ENCODE measurements around the gene ARL6IP5.

Gene ARL6IP5, protein sequence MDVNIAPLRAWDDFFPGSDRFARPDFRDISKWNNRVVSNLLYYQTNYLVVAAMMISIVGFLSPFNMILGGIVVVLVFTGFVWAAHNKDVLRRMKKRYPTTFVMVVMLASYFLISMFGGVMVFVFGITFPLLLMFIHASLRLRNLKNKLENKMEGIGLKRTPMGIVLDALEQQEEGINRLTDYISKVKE

DNA sequence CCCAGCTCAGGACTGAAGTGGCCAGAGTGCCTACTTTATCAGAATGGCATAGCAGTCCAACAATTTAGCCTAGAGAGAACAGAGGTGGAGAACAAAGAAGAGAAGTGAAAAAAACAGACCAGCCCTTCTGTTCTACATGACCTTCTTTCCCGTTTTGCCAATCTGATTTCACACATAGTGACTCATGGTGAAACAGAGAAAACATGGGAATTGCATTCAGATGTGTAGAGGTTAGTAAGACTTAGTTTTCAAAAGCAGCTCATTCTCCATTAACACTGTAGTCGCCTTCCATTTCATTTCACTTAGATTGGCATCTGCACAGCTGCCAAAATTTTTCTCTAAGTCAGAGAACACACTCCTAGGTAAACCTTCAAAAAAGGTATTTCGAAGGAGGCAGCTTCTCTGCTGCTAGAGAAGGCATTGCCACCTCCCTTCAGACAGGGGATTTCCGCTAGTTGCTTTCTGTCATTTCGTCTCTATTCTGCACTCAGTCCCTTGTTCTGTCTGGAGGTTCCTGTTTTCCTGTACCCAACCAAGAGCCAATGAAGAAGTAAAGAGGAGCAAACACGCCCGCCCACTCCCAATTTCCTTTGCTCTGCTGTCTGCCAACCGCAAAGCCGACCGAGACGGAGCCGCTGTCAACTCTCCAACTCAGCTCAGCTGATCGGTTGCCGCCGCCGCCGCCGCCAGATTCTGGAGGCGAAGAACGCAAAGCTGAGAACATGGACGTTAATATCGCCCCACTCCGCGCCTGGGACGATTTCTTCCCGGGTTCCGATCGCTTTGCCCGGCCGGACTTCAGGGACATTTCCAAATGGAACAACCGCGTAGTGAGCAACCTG, at the start of gene ARL6IP5:
ARL6IP5 (plus strand) TSS at position 612 of the 842 bp plus-strand sequence; CDS start at position 723, 111 bp downstream.
- DNase-seq, result peak; percentile 55 to 79

- DNase-seq, result no peak
Measured at GRCh38 chr3:69044608-69045007, 40.1 kb upstream of the ARL6IP5 start.

- no peak for DNase-seq
Measured at GRCh38 chr3:69048990-69049389, 35.7 kb upstream of the ARL6IP5 start.

DNA sequence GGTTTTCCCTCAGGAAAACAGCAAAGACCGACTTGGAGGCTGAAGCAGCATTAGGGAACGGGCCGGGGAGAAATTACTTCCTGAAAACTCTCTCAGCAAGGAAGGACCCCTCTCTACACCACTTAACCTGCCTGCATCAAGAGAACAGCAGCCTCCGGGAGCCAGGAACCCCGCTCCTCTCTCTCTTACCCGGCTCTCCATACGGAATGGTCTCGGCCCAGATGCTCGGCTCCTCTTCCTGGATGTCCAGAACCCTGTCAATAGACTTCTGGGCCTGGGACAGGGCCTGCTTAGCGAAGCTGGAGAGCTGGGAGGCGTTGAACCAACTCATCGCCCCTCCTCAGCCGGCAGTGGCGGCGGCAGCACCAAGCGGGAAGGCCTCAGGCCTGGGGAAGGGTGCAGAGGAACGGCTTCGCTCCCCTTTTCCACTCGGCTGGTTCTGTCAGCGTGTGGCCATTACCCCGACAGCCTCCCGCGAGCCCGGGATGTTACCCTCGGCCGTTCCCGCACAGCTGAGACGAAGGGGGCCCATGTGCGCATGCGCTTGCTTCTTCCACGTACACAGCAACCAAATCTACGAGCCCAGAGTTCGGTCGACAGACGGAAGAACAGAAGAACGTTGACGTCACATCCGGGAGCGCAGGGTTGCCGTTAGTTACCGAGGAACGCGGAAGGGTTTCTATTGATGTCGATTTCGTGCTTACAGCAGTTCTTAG, 32.8 kb upstream of the ARL6IP5 start, which contains the start of gene TMF1:
TMF1 (minus strand) TSS at position 578 of the 716 bp plus-strand sequence; CDS start at position 331, 247 bp downstream.
- DNase-seq, result no peak

DNA sequence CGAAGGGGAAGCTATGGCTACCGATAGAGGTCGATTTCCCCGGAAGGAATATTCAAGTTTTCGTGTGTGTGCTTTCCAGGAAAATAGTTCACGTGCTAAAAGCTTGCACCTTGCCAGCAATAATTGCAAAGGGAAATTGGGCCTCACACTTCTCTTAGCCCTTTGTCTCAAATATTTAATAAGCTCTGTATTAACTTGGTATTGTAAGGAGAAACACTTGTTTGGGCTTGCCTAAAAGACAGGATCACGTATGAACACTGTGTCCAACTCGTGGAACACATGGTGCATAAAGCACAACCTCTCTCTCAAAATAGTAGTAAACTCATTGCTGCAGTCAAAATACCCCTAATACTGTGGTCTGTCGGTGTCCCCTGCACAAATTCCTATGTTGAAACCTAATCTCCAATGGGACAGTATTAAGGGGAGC, 32.3 kb upstream of the ARL6IP5 start:
- no peak for DNase-seq

DNA sequence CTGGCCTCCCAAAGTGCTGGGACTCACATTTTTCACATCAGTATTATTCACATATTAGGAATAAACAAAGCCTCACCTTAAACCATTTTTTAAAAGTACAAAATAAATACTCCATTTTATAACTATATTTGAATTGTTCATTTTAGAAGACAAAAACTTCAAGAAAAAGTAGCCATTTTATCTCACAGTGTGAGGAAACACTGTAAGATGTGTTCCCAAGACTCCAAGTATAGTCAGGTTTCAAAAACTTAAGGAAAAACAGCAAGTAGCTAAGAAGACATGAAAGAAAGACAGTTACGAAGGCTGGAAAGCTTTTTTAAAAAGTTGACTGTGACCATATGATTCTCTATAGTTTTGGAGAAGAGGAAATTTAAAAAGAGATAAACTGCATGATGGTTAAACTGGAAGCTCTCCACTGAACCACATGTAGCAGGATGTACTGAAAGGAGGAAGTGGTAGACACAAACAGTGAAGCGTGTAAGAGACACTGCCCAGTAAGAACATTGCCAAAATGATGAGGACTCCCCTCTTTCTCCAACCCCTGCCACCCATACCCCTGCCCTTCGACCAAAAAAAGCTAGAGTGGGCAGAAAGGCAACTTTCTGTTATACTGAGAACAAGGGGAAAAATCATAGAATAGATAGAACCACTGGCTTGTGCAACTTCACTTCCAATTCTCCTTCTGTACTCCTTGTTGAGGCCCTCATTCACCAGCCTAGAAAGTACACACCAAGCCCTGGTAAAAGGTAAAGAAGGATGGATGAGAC, 26.4 kb upstream of the ARL6IP5 start:
- DNase-seq, result no peak

GRCh38 chr3:69058947-69059224, 25.9 kb upstream of the ARL6IP5 start:
- DNase-seq, result no peak

DNA sequence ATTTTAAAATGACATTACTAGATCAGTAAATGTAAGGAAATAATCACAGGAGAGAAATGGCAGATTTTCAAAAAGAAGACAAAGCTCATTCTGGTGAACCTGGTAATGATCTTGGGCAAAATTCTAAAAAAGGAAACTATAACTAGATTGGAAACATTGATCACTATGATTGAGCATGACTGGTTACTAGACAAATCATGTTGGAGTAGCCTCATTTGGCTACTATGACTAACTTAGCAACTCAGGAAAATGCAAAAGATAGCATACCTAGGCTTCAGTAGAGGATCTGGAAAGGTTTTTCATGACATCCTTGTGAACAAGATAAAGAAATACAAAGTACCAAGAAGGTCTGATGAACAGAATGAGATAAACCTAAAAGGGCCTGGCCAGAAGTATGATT, 25.0 kb upstream of the ARL6IP5 start:
- no peak for DNase-seq

GRCh38 chr3:69063636-69064035, 21.1 kb upstream of the ARL6IP5 start:
- no peak for DNase-seq

GRCh38 chr3:69065318-69065964, 19.3 kb upstream of the ARL6IP5 start:
- no peak for DNase-seq

DNA sequence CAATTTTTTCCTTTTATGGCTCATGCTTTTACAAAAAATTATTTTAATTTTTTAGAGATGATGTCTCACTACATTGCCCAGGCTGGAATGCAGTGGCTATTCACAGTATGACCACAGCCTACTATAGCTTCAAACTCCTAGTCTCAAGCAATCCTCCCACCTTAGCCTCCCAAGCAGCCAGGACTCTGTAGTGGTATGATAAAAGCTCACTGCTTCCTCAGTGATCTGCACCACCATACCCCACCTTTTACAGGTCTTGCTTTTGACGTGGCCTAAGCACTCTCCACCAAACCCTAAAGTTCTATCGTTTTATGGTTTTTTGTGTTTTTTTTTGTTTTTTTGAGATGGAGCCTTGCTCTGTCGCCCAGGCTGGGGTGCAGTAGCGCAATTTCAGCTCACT, 18.6 kb upstream of the ARL6IP5 start:
- no peak for DNase-seq

- no peak for DNase-seq
Measured at GRCh38 chr3:69072928-69073327, 11.8 kb upstream of the ARL6IP5 start.

- DNase-seq, result no peak
Measured at GRCh38 chr3:69079269-69080159, 5.2 kb upstream of the ARL6IP5 start.

GRCh38 chr3:69080233-69080920, 4.4 kb upstream of the ARL6IP5 start, which contains the start of gene UBA3:
TSS of gene UBA3 (minus strand) at chr3:69080365. CDS start at chr3:69080353, 12 bp downstream.
- peak; percentile 18 to 83 for DNase-seq

DNA sequence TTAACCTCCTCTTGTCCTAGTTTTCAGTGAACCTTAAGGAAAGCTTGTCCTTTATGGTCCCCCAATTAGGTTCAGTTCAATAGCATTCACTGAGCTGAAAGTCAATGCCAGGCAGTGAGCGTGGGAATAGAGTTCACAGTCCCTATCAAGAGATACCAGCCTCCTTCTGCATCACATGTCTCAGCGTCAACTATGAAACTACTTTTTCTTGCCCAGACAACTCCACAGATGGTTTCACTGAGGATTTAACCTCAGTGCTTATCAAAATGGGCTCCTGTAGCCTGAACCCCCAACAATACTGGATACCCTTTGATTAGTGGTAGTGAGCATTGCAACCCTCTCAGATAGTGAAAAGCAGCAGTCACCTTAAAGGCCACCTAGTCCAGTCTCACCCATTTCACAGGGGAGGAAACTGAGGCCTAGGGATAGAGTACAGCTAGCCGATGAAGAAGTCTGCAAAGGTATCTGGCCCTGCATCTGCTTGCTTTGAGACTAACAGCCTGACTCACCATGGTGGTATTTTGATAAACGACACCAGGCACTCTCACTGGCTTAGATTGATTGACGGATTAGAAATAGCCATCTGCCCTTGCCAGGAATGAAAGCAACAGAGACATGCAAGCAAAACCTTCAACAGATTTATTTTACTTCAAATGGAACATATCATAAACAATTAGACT, 3.0 kb upstream of the ARL6IP5 start:
- DNase-seq, result no peak

- no peak for DNase-seq
Measured at GRCh38 chr3:69082361-69082760, 2.4 kb upstream of the ARL6IP5 start.

DNA sequence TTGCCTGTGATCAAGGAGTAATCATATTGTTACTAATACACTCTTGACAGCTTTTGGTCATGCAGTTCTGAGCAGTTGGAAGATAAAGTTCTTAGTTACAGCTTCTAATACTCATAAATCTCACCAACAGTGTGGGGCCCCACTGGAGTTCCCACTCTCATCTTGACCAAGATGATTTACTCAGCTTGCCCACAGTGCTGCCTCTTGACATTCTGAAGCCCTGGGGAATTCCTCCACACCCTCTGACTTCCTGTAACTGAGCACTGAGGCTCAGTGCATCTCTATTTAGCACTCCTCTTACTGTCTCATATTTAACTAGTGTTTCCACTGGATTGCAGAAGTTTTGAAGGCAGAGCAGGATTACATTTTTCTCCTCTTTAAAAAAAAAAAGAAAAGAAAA, 1.9 kb upstream of the ARL6IP5 start:
- no peak for DNase-seq

DNA sequence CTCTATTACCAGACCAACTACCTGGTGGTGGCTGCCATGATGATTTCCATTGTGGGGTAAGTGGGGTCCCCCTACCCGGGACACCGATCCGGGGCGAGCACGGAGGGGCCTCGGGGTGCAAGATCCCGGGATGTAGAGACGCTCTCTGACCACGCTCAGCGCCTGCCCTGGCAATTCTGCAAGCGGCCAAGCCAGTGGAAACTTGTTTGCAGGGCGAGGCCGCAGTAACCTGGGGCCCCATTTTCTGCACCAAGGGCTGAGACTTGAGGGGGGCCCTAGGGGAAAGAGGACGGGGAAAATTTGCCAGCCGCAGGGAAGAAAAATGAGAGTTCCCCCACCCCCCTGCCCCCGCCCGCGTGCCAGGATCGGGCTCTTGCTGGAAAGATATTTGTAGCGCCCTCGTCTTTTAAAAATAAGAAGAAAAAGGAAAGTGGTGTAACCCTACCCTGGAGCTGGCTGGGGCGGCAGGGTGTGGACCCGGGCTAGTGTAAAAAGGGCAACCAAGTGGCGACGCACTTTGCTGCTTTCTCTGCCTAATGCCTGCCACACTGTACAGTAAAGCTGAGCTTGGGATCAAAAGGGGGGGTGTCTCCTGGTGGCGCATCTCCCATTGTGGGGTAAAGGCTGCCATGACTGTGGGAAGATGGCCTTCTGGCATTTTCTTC, 563 bp downstream of the ARL6IP5 start:
- DNase-seq, result no peak

All from cerebellar nuclear complex (tissue), 1 donor.